ENCODE data around the gene NACC2. TPM values are rescaled to one million over a fixed set of nuclear protein-coding genes. Genes with fewer than 3 reads are reported as not detected.

Gene NACC2
- polyA plus RNA-seq, 1 of the 3 experiments (the other 2 are of a cell fraction) = 22.1 TPM

- Histone ChIP-seq H3K36me3 (replicated peaks in 1 of 2; ENCODE audit: control insufficient read depth in 1 of 2, insufficient read depth in 2 of 2, low read length in 1 of 2) (no peaks in the 10 kb centered on the region), H2AFZ (ENCODE audit: low read depth) (peak overlapping the region; percentile 54; the same call in 1 of the 2 replicates), H3K9me3 (no peaks in the 10 kb centered on the region), H3K9me2 (no peaks in the 10 kb centered on the region), H3F3A (replicated peaks; ENCODE audit: insufficient read depth) (peaks cover 9% of the 10 kb centered on the region), H3K4me2 (peak overlapping the region; percentile 90; the same call in 1 of the 2 replicates), H4K20me1 (ENCODE audit: insufficient read depth) (no peaks in the 10 kb centered on the region), H3K27me3 (ENCODE audit: insufficient read depth) (no peaks in the 10 kb centered on the region), H3K79me2 (ENCODE audit: insufficient read depth) (no peaks in the 10 kb centered on the region), H3K27ac (ENCODE audit: low read depth in 2 of 2, low read length in 1 of 2) (peak overlapping the region; percentile 69 to 99), H3K4me1 (ENCODE audit: control insufficient read depth in 1 of 2, insufficient read depth in 2 of 2, low read depth in 1 of 2, low read length in 1 of 2) (peaks cover 16 to 73% of the 10 kb centered on the region in 2 experiments; a peak in 3 of 4 replicates), H3K9ac (peak overlapping the region; percentile 69), H3K4me3 (ENCODE audit: low read depth in 2 of 2, low read length in 1 of 2) (peak overlapping the region in 1 of 2 experiments; percentile 42; a peak in 1 of 4 replicates)
- WGBS (ENCODE audit: low lambda C conversion rate) = 69% methylated on average over 12 of the region's 13 CpGs
- DNase-seq = no peak
- POLR2A ChIA-PET = interaction anchor here (2.0 kb wide), 1 partner anchor 124 kb away, joined by 5 read pairs; no protein-coding TSS in a partner anchor
- TF ChIP-seq RFX5 (IDR thresholded peaks at IDR 0.05; ENCODE audit: low read length) (no peak), NFIC (IDR thresholded peaks at IDR 0.05; ENCODE audit: borderline replicate concordance) (no peak), CTCF (IDR thresholded peaks at IDR 0.05) (no peak), ELF1 (IDR thresholded peaks at IDR 0.05) (no peak), SIN3A (IDR thresholded peaks at IDR 0.05; ENCODE audit: borderline replicate concordance, low read depth, low read length) (no peak), FOSL2 (IDR thresholded peaks at IDR 0.05; ENCODE audit: borderline replicate concordance, low read depth) (no peak), TEAD4 (IDR thresholded peaks at IDR 0.05; ENCODE audit: borderline replicate concordance, insufficient read depth) (no peak), TCF12 (IDR thresholded peaks at IDR 0.05) (no peak), MXI1 (IDR thresholded peaks at IDR 0.05; ENCODE audit: low read depth, low read length) (no peak), RAD21 (IDR thresholded peaks at IDR 0.05; ENCODE audit: low read length) (no peak), EP300 (IDR thresholded peaks at IDR 0.05; ENCODE audit: borderline replicate concordance in 1 of 2, low read depth in 1 of 2, low read length in 1 of 2) (no peak), NRF1 (IDR thresholded peaks at IDR 0.05; ENCODE audit: low read depth, low read length) (no peak), USF1 (IDR thresholded peaks at IDR 0.05; ENCODE audit: borderline replicate concordance, low read depth) (no peak), RCOR1 (IDR thresholded peaks at IDR 0.05; ENCODE audit: low read length) (no peak), PBX3 (IDR thresholded peaks at IDR 0.05) (no peak), IRF3 (IDR thresholded peaks at IDR 0.05; ENCODE audit: low read depth, low read length) (no peak), EZH2phosphoT487 (IDR thresholded peaks at IDR 0.05; ENCODE audit: borderline replicate concordance, low read depth) (no peak), JUND (IDR thresholded peaks at IDR 0.05) (no peak), MAX (IDR thresholded peaks at IDR 0.05; ENCODE audit: low read depth) (no peak), GABPA (IDR thresholded peaks at IDR 0.05; ENCODE audit: low read depth) (no peak)
- CTCF ChIA-PET = interaction anchor here (1.4 to 2.2 kb wide), 3 partner anchors 10 to 129 kb away, joined by 5 to 11 read pairs (median 6); no protein-coding TSS in a partner anchor
These were observed 101.7 kb downstream of the NACC2 start for GRCh38 chr9:135993409-135993742.
